A673 (cell line): ENCODE data around the gene PRAC1.

Experiments used
- CTCF ChIP-seq: fragments of 300-800, 200-600 bp; sonication (generic); conservative IDR thresholded peaks from 2 replicates; pipeline ENCODE4 v1.5.1; 2017; ENCODE audit warnings: low read depth, mild to moderate bottlenecking, antibody characterized with exemption, low read length, moderate library complexity, mixed read lengths
- EZH2 ChIP-seq: fragments of 200-600 bp; sonication (generic); IDR thresholded peaks from 2 replicates; pipeline ENCODE4 v1.6.1; 2017; ENCODE audit warnings: borderline replicate concordance, low read depth, mild to moderate bottlenecking, mixed read lengths, antibody characterized with exemption, low read length; ENCODE audit not compliant: poor library complexity, severe bottlenecking

DNA sequence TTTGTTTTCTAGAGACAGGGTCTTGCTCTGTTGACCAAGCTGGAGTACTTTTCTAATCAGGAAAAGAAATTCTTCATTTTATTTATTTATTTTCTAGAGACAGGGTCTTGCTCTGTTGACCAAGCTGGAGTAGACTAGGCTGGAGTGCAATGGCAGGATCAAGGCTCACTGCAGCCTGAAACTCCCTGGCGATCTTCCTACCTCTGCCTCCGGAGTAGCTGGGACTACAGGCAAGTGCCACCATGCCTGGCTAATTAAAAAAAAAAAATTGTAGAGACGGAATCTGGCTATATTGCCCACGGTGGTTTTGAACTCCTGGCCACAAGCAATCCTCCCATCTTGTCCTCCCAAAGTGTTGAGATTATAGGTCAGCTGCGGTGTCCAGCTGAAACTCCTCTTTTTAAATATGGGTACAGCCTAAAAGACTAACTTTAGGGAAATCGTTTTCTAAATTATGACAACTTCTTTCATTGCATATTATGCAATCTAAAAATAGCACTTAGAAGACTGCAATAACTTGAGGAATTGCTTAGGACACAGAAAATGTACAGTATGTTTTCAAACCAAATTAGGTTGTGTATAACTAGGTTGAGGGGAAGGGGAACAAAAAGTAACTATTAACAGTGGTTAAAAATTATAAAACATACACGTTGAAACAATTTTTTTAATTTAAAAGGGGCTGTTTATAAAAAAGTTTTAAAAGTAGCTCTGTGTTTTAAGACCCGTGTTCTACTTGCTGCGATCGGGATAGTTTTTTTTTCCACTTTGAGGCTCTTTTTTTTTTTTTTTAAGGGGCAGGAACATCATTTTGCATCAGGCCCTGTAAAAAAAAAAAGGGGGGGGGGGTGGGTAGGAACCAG is 4.7 kb downstream of the PRAC1 start:
- TF ChIP-seq CTCF (no peak), EZH2 (no peak)
